Activated gamma-delta T cell treated with Interleukin-2 at 50 U/mL for 16 hours (primary cell): ENCODE measurements around the gene CSTF3.
"Not testable (repeated sequence)": the region's sequence is repeated elsewhere in the genome, so short reads cannot be mapped to it uniquely, and the experiment has no call there.

Source experiments
- DNase-seq: peaks from one replicate; pipeline ENCODE4 v3.0.0-alpha.2; 2020

CSTF3 gene

GRCh38 chr11:33072465-33072864 lies 88.8 kb downstream of the CSTF3 start:
- no peak for DNase-seq

- DNase-seq, result no peak
These were observed 92.5 kb downstream of the CSTF3 start for GRCh38 chr11:33068611-33069340.

- DNase-seq, result no peak
These were observed 94.0 kb downstream of the CSTF3 start for GRCh38 chr11:33067294-33067693.

- DNase-seq, result peak; percentile 65
These were observed 95.7 kb downstream of the CSTF3 start for GRCh38 chr11:33065445-33066178.

- DNase-seq, result no peak
These were observed 96.4 kb downstream of the CSTF3 start for GRCh38 chr11:33064866-33065265.

- no peak for DNase-seq
These were observed 97.1 kb downstream of the CSTF3 start for GRCh38 chr11:33064033-33064825.

- DNase-seq, result no peak
These were observed 97.9 kb downstream of the CSTF3 start for GRCh38 chr11:33063326-33063881.

- DNase-seq, result no peak
These were observed 99.1 kb downstream of the CSTF3 start for GRCh38 chr11:33062137-33062536.

- no peak for DNase-seq
These were observed 101.0 kb downstream of the CSTF3 start for GRCh38 chr11:33060271-33060670.

- DNase-seq, result no peak
These were observed 101.8 kb downstream of the CSTF3 start for GRCh38 chr11:33059331-33060007.

- no peak for DNase-seq
These were observed 104.0 kb downstream of the CSTF3 start for GRCh38 chr11:33057284-33057683.

- no peak for DNase-seq
These were observed 105.9 kb downstream of the CSTF3 start for GRCh38 chr11:33055375-33055774.

GRCh38 chr11:33052231-33052630 lies 109.0 kb downstream of the CSTF3 start:
- DNase-seq, result no peak

- DNase-seq, result not testable (repeated sequence)
These were observed 111.5 kb downstream of the CSTF3 start for GRCh38 chr11:33049565-33050408.

- not testable (repeated sequence) for DNase-seq
These were observed 112.6 kb downstream of the CSTF3 start for GRCh38 chr11:33048701-33049100.

GRCh38 chr11:33045551-33046255 lies 115.6 kb downstream of the CSTF3 start:
- no peak for DNase-seq

GRCh38 chr11:33044285-33044756 lies 117.0 kb downstream of the CSTF3 start:
- no peak for DNase-seq

- no peak for DNase-seq
These were observed 118.0 kb downstream of the CSTF3 start for GRCh38 chr11:33043221-33043830.

- no peak for DNase-seq
These were observed 120.3 kb downstream of the CSTF3 start for GRCh38 chr11:33040862-33041453.
